ENCODE data around the gene HSD17B13.

Gene HSD17B13

DNA sequence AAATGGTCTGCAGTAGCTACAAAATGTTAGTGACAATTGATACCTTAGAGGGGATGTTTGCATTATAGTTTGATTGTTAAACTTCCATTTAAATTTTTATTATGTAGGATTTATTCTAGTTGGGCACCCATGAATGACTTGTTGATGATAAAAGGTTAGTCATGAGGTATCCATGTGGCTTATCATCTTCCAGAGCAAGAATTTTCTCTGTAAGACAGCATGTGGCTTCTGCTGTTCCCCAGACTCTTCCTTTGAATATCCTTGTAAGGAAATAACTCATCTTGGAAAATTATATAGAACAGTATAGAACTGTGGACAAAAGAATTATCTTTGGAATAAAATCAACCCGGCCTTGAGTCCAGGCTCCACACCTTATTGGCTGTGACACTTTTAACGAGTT lies 62.2 kb downstream of the HSD17B13 start:
- no peak for DNase-seq

- no peak for DNase-seq
These were observed 64.0 kb downstream of the HSD17B13 start for GRCh38 chr4:87258677-87259076.

DNA sequence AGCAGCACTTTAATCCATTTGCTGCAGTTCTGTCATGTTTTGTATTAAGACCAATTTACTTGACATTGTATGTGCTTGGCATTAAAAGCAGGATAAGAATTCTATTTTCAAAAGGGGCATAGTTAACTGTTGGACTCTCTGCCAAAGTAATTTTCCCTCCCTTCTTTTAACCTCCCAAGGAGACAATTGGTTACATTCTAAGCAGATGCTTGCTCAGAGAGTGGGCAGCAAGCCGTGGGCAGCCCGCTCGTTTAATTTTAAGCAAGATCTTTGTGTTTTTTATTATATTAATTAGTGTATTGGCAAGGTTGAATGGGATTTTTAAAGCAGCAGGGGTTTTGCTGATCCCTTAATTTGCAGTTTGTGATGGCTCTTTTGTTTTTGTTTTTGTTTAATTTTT lies 65.2 kb downstream of the HSD17B13 start:
- DNase-seq: no peak

- no peak for DNase-seq
These were observed 66.9 kb downstream of the HSD17B13 start for GRCh38 chr4:87255755-87256154.
